Uterus (tissue), 4 donors: ENCODE data around the gene CHRD. TPM values are rescaled to one million over a fixed set of nuclear protein-coding genes. Genes with fewer than 3 reads are reported as not detected.

Experiments
- DNase-seq, 2 donors: peaks; one replicate each; pipeline ENCODE4 v3.0.0-alpha.2; 2019 to 2020
- H3K27ac ChIP-seq, 2 donors: fragments of 200-600 bp; sonication (generic); 1 replicate in 1 of 2; 2 replicates in 1 of 2; pipeline ENCODE4 v1.5.1; 2016 to 2018
- H3K27me3 ChIP-seq, 2 donors: fragments of 200-600 bp; sonication (generic); one replicate each; pipeline ENCODE4 v1.5.1; 2018 to 2019; ENCODE audit warnings: control low read depth in 1 of 2
- H3K36me3 ChIP-seq, 2 donors: fragments of 200-600 bp; sonication (generic); one replicate each; pipeline ENCODE4 v1.5.1; 2019; ENCODE audit warnings: control low read depth in 1 of 2
- H3K4me1 ChIP-seq, 2 donors: fragments of 200-600 bp; sonication (generic); one replicate each; pipeline ENCODE4 v1.5.1; 2018 to 2019; ENCODE audit warnings: control low read depth in 1 of 2
- H3K4me3 ChIP-seq, 2 donors: fragments of 200-600 bp; sonication (generic); 1 replicate in 1 of 2; 2 replicates in 1 of 2; pipeline ENCODE4 v1.5.1; 2018 to 2019; ENCODE audit warnings: mild to moderate bottlenecking in 1 of 2
- H3K9me3 ChIP-seq, 2 donors: fragments of 200-600 bp; sonication (generic); one replicate each; pipeline ENCODE4 v1.5.1; 2019; ENCODE audit warnings: control low read depth in 1 of 2
- CTCF ChIP-seq, 4 experiments: fragments of 200-600 bp in 2 of 4; fragments of 450-650 bp in 2 of 4; sonication (generic) in 2 of 4; IDR thresholded peaks; one replicate each; pipeline ENCODE4 v1.5.1; 2016 to 2019; ENCODE audit warnings: antibody characterized with exemption in 4 of 4, mild to moderate bottlenecking in 2 of 4, moderate library complexity in 1 of 4
- POLR2A ChIP-seq, 2 donors: fragments of 450-650 bp; IDR thresholded peaks; one replicate each; pipeline ENCODE4 v1.6.1; 2016; ENCODE audit warnings: antibody characterized with exemption in 2 of 2, mild to moderate bottlenecking in 1 of 2, moderate library complexity in 1 of 2
- intact Hi-C: fragments of 100-400 bp; cut with DNase I; formaldehyde crosslinking; loops from one replicate; pipeline ENCODE4 v1.15.1; 2023; ENCODE audit warnings: low total_unique reads
- total RNA-seq, 4 donors: library from RNA; depleted of rRNA in 3 of 4; stranded (reverse); fragments of >200 nt in 3 of 4; gene quantifications; one replicate each; pipeline versions ENCODE4 v1.1.0 to v1.2.4, GENCODE V29; 2014 to 2023
- donor health status: DM: yes; HTN: yes; CAD: no.

The CHRD gene
- total RNA-seq, 4 donors from 2014 or later, result 15.9 to 57.1 (median 30.7) TPM

- TF ChIP-seq CTCF (IDR thresholded peaks at IDR 0.05) (peak; percentile 41 to 63 (median 48)), POLR2A (IDR thresholded peaks at IDR 0.05) (no peak)
- Histone ChIP-seq H3K27me3 (no peaks in the 10 kb centered on the region), H3K9me3 (no peaks in the 10 kb centered on the region), H3K36me3 (no peaks in the 10 kb centered on the region), H3K4me3 (no peak overlapping the region), H3K27ac (no peak overlapping the region), H3K4me1 (peaks cover 0 to 10% of the 10 kb centered on the region in 2 donors)
- peak in 1 of 2 donors; percentile 47 for DNase-seq
- intact Hi-C loops, result loop anchor here (5.0 kb wide), 1 partner anchor 52 kb away; no protein-coding TSS in a partner anchor
Measured at GRCh38 chr3:184354121-184354728, 25.6 kb upstream of the CHRD start.

GRCh38 chr3:184354754-184355153 is 25.1 kb upstream of the CHRD start:
- Histone ChIP-seq H3K4me1 (peaks cover 0 to 10% of the 10 kb centered on the region in 2 donors), H3K4me3 (no peak overlapping the region), H3K36me3 (no peaks in the 10 kb centered on the region), H3K27ac (no peak overlapping the region), H3K27me3 (no peaks in the 10 kb centered on the region), H3K9me3 (no peaks in the 10 kb centered on the region)
- intact Hi-C loops, result loop anchor here (5.0 kb wide), 1 partner anchor 52 kb away; no protein-coding TSS in a partner anchor
- TF ChIP-seq CTCF (IDR thresholded peaks at IDR 0.05) (no peak), POLR2A (IDR thresholded peaks at IDR 0.05) (no peak)
- no peak for DNase-seq

- no peak for DNase-seq
- Histone ChIP-seq H3K4me1 (peaks cover 5 to 11% of the 10 kb centered on the region in 2 donors), H3K27ac (no peak overlapping the region), H3K27me3 (no peaks in the 10 kb centered on the region), H3K9me3 (no peaks in the 10 kb centered on the region), H3K36me3 (no peaks in the 10 kb centered on the region), H3K4me3 (no peak overlapping the region)
- intact Hi-C loops, result no loop called here
- TF ChIP-seq CTCF (IDR thresholded peaks at IDR 0.05) (no peak), POLR2A (IDR thresholded peaks at IDR 0.05) (no peak)
Measured at GRCh38 chr3:184355261-184356040, 24.4 kb upstream of the CHRD start.

GRCh38 chr3:184357248-184358123 is 22.4 kb upstream of the CHRD start:
- Histone ChIP-seq H3K27me3 (no peaks in the 10 kb centered on the region), H3K9me3 (no peaks in the 10 kb centered on the region), H3K36me3 (no peaks in the 10 kb centered on the region), H3K4me1 (peaks cover 7 to 10% of the 10 kb centered on the region in 2 donors), H3K27ac (no peak overlapping the region), H3K4me3 (no peak overlapping the region)
- intact Hi-C loops, result no loop called here
- no peak for TF ChIP-seq CTCF (IDR thresholded peaks at IDR 0.05)
- no peak for TF ChIP-seq POLR2A (IDR thresholded peaks at IDR 0.05)
- no peak for DNase-seq
